ENCODE results near the gene PRTFDC1.
"Not testable (repeated sequence)": the region's sequence is repeated elsewhere in the genome, so short reads cannot be mapped to it uniquely, and the experiment has no call there.

The PRTFDC1 gene

GRCh38 chr10:24963521-24964041, 11.2 kb upstream of the PRTFDC1 start:
- DNase-seq, result no peak

- no peak for DNase-seq
These were observed 10.6 kb upstream of the PRTFDC1 start for GRCh38 chr10:24962995-24963394.

- no peak for DNase-seq
These were observed 9.2 kb upstream of the PRTFDC1 start for GRCh38 chr10:24961582-24961981.

- DNase-seq, result no peak
These were observed 7.0 kb upstream of the PRTFDC1 start for GRCh38 chr10:24959382-24959730.

- no peak for DNase-seq
These were observed 6.4 kb upstream of the PRTFDC1 start for GRCh38 chr10:24958721-24959381.

GRCh38 chr10:24958091-24958720, 5.8 kb upstream of the PRTFDC1 start:
- no peak for DNase-seq

GRCh38 chr10:24957624-24958051, 5.2 kb upstream of the PRTFDC1 start:
- DNase-seq, result not testable (repeated sequence)

GRCh38 chr10:24953675-24954074, 1.3 kb upstream of the PRTFDC1 start:
- DNase-seq, result no peak

GRCh38 chr10:24952707-24953645, 570 bp upstream of the PRTFDC1 start:
- DNase-seq, result no peak

GRCh38 chr10:24951201-24952142, 934 bp downstream of the PRTFDC1 start:
- DNase-seq, result no peak

- no peak for DNase-seq
These were observed 2.0 kb downstream of the PRTFDC1 start for GRCh38 chr10:24950439-24950838.

- no peak for DNase-seq
These were observed 2.8 kb downstream of the PRTFDC1 start for GRCh38 chr10:24949616-24950015.

- DNase-seq, result no peak
These were observed 4.9 kb downstream of the PRTFDC1 start for GRCh38 chr10:24947304-24948097.

GRCh38 chr10:24944512-24945255, 7.7 kb downstream of the PRTFDC1 start:
- DNase-seq, result no peak

- DNase-seq, result no peak
These were observed 13.9 kb downstream of the PRTFDC1 start for GRCh38 chr10:24938525-24938924.

- no peak for DNase-seq
These were observed 14.3 kb downstream of the PRTFDC1 start for GRCh38 chr10:24938076-24938475.

GRCh38 chr10:24935504-24936292, 16.7 kb downstream of the PRTFDC1 start:
- DNase-seq, result no peak

- DNase-seq, result no peak
These were observed 21.2 kb downstream of the PRTFDC1 start for GRCh38 chr10:24931236-24931635.

- no peak for DNase-seq
These were observed 22.0 kb downstream of the PRTFDC1 start for GRCh38 chr10:24930427-24930826.

- no peak for DNase-seq
These were observed 22.5 kb downstream of the PRTFDC1 start for GRCh38 chr10:24929904-24930303.
